ENCODE results near the gene ADAT2.
A peak's percentile ranks its signal among the peaks of the same experiment; 100 is the strongest.
"Not testable (repeated sequence)": the region's sequence is repeated elsewhere in the genome, so short reads cannot be mapped to it uniquely, and the experiment has no call there.

ADAT2 gene

GRCh38 chr6:143465546-143465945, 15.1 kb upstream of the ADAT2 start:
- no peak overlapping the region for H3K4me3 ChIP-seq (ENCODE audit: control insufficient read depth, low read depth, low read length)
- TF ChIP-seq CTCF (IDR thresholded peaks at IDR 0.05; ENCODE audit: control insufficient read depth, insufficient read depth, low read depth, low read length, missing control alignments): no peak
- DNase-seq (ENCODE audit: low read depth): no peak

- DNase-seq (ENCODE audit: low read depth): no peak
- no peak for TF ChIP-seq CTCF (IDR thresholded peaks at IDR 0.05; ENCODE audit: control insufficient read depth, insufficient read depth, low read depth, low read length, missing control alignments)
- no peak overlapping the region for H3K4me3 ChIP-seq (ENCODE audit: control insufficient read depth, low read depth, low read length)
These were observed 7.3 kb upstream of the ADAT2 start for GRCh38 chr6:143457563-143458359.

GRCh38 chr6:143451531-143451930, 1.0 kb upstream of the ADAT2 start:
- H3K4me3 ChIP-seq (ENCODE audit: control insufficient read depth, low read depth, low read length): peak overlapping the region; percentile 78
- TF ChIP-seq CTCF (IDR thresholded peaks at IDR 0.05; ENCODE audit: control insufficient read depth, insufficient read depth, low read depth, low read length, missing control alignments): no peak
- no peak for DNase-seq (ENCODE audit: low read depth)

GRCh38 chr6:143449714-143450452, 612 bp downstream of the ADAT2 start:
- peak overlapping the region; percentile 78 for H3K4me3 ChIP-seq (ENCODE audit: control insufficient read depth, low read depth, low read length)
- TF ChIP-seq CTCF (IDR thresholded peaks at IDR 0.05; ENCODE audit: control insufficient read depth, insufficient read depth, low read depth, low read length, missing control alignments): no peak
- no peak for DNase-seq (ENCODE audit: low read depth)

GRCh38 chr6:143449082-143449713, 1.3 kb downstream of the ADAT2 start:
- no peak for TF ChIP-seq CTCF (IDR thresholded peaks at IDR 0.05; ENCODE audit: control insufficient read depth, insufficient read depth, low read depth, low read length, missing control alignments)
- peak overlapping the region; percentile 78 for H3K4me3 ChIP-seq (ENCODE audit: control insufficient read depth, low read depth, low read length)
- no peak for DNase-seq (ENCODE audit: low read depth)

- DNase-seq (ENCODE audit: low read depth); H3K4me3 ChIP-seq (ENCODE audit: control insufficient read depth, low read depth, low read length): not testable (repeated sequence)
These were observed 2.6 kb downstream of the ADAT2 start for GRCh38 chr6:143447865-143448264.

GRCh38 chr6:143443096-143443495, 7.4 kb downstream of the ADAT2 start:
- TF ChIP-seq CTCF (IDR thresholded peaks at IDR 0.05; ENCODE audit: control insufficient read depth, insufficient read depth, low read depth, low read length, missing control alignments): no peak
- H3K4me3 ChIP-seq (ENCODE audit: control insufficient read depth, low read depth, low read length): no peak overlapping the region
- DNase-seq (ENCODE audit: low read depth): no peak
